C4-2B (cell line): ENCODE measurements around the gene MCF2L2.
"Not testable (repeated sequence)": the region's sequence is repeated elsewhere in the genome, so short reads cannot be mapped to it uniquely, and the experiment has no call there.

Experiments
- H3K27ac ChIP-seq: fragments of 450-650 bp; 2 replicates; pipeline ENCODE4 v1.5.1; 2017
- ZFX ChIP-seq: fragments of 450-650 bp; IDR thresholded peaks from 2 replicates; pipeline ENCODE4 v1.6.1; 2017
- TF ChIP-seq, protein P1 (sequence below): fragments of 450-650 bp; conservative IDR thresholded peaks from 2 replicates; pipeline ENCODE4 v1.5.1; 2017; ENCODE audit warnings: mild to moderate bottlenecking

Gene MCF2L2

DNA sequence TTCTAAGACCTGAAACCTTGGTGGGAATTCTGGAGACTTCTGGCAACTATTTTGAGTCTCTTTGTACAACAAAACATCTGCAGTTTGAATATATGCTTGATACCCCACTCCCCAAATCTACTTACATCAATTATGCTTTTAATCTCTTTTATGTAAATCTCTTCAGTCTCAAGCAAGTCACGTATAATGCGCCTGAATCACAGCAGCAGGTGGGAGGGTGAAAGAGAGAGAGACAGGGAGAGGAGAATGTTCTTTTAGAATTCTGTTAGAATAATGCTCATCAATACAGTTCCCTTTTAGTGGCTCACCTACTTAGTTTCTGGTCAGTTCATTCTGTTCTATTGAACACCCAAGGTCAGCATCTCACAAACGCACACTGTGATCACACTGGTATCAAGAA, 197.6 kb downstream of the MCF2L2 start:
- no peak overlapping the region for H3K27ac ChIP-seq
- TF ChIP-seq, protein P1, sequence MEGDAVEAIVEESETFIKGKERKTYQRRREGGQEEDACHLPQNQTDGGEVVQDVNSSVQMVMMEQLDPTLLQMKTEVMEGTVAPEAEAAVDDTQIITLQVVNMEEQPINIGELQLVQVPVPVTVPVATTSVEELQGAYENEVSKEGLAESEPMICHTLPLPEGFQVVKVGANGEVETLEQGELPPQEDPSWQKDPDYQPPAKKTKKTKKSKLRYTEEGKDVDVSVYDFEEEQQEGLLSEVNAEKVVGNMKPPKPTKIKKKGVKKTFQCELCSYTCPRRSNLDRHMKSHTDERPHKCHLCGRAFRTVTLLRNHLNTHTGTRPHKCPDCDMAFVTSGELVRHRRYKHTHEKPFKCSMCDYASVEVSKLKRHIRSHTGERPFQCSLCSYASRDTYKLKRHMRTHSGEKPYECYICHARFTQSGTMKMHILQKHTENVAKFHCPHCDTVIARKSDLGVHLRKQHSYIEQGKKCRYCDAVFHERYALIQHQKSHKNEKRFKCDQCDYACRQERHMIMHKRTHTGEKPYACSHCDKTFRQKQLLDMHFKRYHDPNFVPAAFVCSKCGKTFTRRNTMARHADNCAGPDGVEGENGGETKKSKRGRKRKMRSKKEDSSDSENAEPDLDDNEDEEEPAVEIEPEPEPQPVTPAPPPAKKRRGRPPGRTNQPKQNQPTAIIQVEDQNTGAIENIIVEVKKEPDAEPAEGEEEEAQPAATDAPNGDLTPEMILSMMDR: no peak
- no peak for TF ChIP-seq ZFX

GRCh38 chr3:183230251-183230650, 198.2 kb downstream of the MCF2L2 start:
- H3K27ac ChIP-seq: not testable (repeated sequence)

DNA sequence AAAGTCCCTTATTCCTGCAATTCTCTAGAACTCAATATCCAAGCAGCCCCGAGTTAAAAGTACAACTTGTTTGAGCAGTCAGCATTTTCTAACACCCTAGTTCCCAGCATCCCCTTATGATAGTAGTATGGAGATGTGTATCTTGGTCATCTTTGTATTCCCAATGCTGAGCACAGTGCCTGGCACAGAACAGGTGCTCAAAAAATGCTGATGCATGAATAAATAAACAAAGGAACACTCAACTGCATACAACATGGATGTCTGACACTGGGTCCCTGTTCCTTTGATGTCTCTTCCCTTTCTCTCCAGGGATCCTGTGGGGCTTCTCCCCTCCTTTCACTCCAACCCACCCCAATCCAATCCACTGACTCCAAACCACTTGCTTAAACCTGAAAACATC, 199.2 kb downstream of the MCF2L2 start:
- no peak overlapping the region for H3K27ac ChIP-seq
- TF ChIP-seq ZFX: no peak
- TF ChIP-seq, protein P1: no peak

GRCh38 chr3:183227586-183227985, 200.8 kb downstream of the MCF2L2 start:
- H3K27ac ChIP-seq: no peak overlapping the region
- TF ChIP-seq, protein P1: no peak
- TF ChIP-seq ZFX: no peak

GRCh38 chr3:183226333-183226890, 202.0 kb downstream of the MCF2L2 start:
- TF ChIP-seq, protein P1: no peak
- no peak for TF ChIP-seq ZFX

GRCh38 chr3:183224180-183224970, 204.0 kb downstream of the MCF2L2 start:
- H3K27ac ChIP-seq: no peak overlapping the region
- TF ChIP-seq, protein P1: no peak
- TF ChIP-seq ZFX: no peak

More at GRCh38 chr3:183226333-183226890, 202.0 kb downstream of the MCF2L2 start:
- H3K27ac ChIP-seq: no peak overlapping the region

DNA sequence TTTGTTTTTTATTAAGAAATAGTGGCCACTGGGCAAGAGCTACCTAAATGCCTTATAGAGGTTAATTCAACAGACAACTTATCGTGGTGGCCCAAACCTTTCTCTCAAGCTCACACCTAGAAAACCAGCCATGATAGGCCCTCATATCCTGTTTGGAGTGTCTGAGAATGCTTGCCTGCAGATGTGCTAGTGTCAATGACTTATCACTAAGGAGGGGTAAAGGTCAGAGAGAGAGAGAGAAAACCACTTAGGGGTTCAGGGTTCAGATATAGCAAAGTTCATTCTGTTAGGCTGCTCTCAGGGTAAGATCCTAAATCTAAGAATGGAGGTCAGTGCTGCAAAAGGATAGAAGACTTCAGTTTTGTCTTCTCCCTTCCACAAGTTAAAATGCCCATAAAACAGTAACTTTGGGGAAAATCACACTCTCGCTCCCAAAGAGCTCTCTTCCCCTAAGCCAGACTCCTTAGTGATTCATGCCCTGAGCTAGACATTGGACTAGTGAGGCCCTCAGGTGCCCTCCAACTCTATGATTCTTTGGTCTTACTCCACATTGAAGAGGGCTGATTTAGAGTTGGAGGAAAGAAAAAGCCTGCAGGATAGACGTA, 205.7 kb downstream of the MCF2L2 start:
- H3K27ac ChIP-seq: no peak overlapping the region
- TF ChIP-seq, protein P1: no peak
- no peak for TF ChIP-seq ZFX
